Left ventricle myocardium inferior (tissue), 1 donor: ENCODE measurements around the gene LOXL3. TPM values are rescaled to one million over a fixed set of nuclear protein-coding genes. Genes with fewer than 3 reads are reported as not detected.
A peak's percentile ranks its signal among the peaks of the same experiment; 100 is the strongest.

Source experiments
- DNase-seq: peaks from one replicate; pipeline ENCODE4 v3.0.0-alpha.2; 2020
- H3K27ac ChIP-seq: fragments of 200-600 bp; replicated peaks from 2 replicates; pipeline ENCODE4 v1.8.0; 2021
- H3K27me3 ChIP-seq: fragments of 200-600 bp; 2 replicates; pipeline ENCODE4 v1.8.0; 2021; ENCODE audit warnings: low read depth
- H3K36me3 ChIP-seq: fragments of 200-600 bp; 2 replicates; pipeline ENCODE4 v1.8.0; 2021
- H3K4me1 ChIP-seq: fragments of 200-600 bp; 2 replicates; pipeline ENCODE4 v1.8.0; 2021
- H3K4me3 ChIP-seq: fragments of 200-600 bp; 2 replicates; pipeline ENCODE4 v1.8.0; 2021; ENCODE audit warnings: mild to moderate bottlenecking, moderate library complexity
- H3K9me3 ChIP-seq: fragments of 200-600 bp; replicated peaks from 2 replicates; pipeline ENCODE4 v1.8.0; 2021
- CTCF ChIP-seq: fragments of 200-600 bp; IDR thresholded peaks from 2 replicates; pipeline ENCODE4 v1.8.0; 2021; ENCODE audit warnings: antibody characterized with exemption, mild to moderate bottlenecking, borderline replicate concordance
- intact Hi-C: fragments of 100-400 bp; cut with micrococcal nuclease; formaldehyde crosslinking; loops from one replicate; pipeline ENCODE4 v1.11.0; 2022
- total RNA-seq: library from RNA; stranded (reverse); fragmentation: NEBNext Ultra II Directional; extraction: Animal tissue kit (Norgen Biotek cat#: 25700); gene quantifications from one replicate; pipeline ENCODE4 v1.2.1, GENCODE V29; 2021
- donor health status: DM: no; HTN: yes; CAD: no; lungs with severe emphysema.

The LOXL3 gene
- total RNA-seq, 1 donor from 2014 or later, result 4.7 TPM

DNA sequence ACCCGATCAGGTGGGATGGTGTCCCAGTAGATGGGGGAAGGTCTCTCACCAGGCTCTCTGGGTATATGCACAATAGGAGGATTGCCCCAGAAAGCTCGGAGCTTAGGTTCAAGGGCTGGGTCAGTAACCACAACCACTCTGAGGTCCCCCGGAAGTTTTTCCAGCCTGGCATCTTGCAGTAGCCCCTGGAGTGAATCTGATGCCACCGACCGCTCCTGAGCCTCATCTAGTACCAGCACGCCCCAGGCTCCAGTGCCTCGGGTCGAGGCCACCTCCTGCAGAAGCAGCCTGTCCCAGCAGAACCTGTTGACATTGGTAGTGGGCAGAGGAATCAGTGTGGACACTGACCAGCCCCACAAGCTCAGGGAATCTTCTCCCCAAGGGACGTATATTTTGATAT is 29.7 kb downstream of the LOXL3 start:
- intact Hi-C loops, result no loop called here
- H3K9me3 ChIP-seq, result no peaks in the 10 kb centered on the region
- H3K27me3 ChIP-seq, result peaks cover 36% of the 10 kb centered on the region
- DNase-seq, result no peak
- H3K36me3 ChIP-seq, result peaks cover 30% of the 10 kb centered on the region
- no peak for TF ChIP-seq CTCF
- H3K27ac ChIP-seq, result no peak overlapping the region
- H3K4me3 ChIP-seq, result no peak overlapping the region
- H3K4me1 ChIP-seq, result peaks cover 16% of the 10 kb centered on the region

DNA sequence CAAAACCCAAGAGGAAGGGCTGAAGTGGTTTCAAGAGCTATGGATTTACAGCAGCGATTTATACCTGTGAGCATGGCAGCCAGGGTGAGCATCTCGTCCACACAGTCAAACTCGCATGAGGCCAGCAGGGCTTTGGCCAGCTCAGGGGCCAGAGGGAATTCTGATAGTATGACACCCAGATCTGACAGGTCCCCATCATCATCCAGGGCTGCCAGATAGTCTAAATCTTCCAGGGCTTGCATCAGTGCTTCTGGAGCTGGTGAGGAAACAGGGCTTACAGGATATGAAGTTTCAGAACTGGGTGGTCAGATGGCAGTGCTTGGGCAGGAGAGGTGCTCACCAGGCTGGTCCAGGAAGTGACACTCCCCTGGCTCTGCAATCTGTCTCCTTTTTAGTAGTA is 31.2 kb downstream of the LOXL3 start:
- Histone ChIP-seq H3K27ac (no peak overlapping the region), H3K36me3 (peaks cover 21% of the 10 kb centered on the region), H3K27me3 (peaks cover 51% of the 10 kb centered on the region), H3K4me3 (no peak overlapping the region), H3K9me3 (no peaks in the 10 kb centered on the region), H3K4me1 (peaks cover 1% of the 10 kb centered on the region)
- TF ChIP-seq CTCF, result no peak
- DNase-seq, result no peak
- intact Hi-C loops, result no loop called here

DNA sequence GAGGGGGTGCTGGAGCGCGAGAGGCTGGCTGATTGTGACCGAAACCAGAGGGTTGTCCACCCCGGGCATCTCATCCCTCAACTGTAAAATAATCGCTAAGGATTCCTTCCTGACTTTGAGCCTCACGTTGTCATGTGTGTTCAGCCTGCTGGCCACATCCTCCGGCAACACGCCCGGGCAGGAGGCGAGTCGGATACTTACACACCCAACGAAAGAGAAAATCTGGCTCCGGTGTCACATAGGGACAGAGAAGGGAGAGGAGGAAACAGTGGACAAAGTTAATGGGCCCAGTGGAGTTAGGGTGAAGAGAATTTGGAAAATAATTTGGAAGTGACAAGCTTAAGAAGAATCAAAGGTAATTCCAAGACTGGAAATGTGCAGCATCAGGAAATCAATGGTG is 37.1 kb downstream of the LOXL3 start:
- Histone ChIP-seq H3K4me1 (peaks cover 35% of the 10 kb centered on the region), H3K9me3 (no peaks in the 10 kb centered on the region), H3K36me3 (no peaks in the 10 kb centered on the region), H3K27ac (no peak overlapping the region), H3K27me3 (peaks cover 98% of the 10 kb centered on the region), H3K4me3 (peak overlapping the region; percentile 64)
- intact Hi-C loops, result no loop called here
- DNase-seq, result no peak
- no peak for TF ChIP-seq CTCF

- intact Hi-C loops, result no loop called here
- H3K36me3 ChIP-seq, result no peaks in the 10 kb centered on the region
- DNase-seq, result peak; percentile 75
These were observed 37.6 kb downstream of the LOXL3 start for GRCh38 chr2:74515981-74516633.

GRCh38 chr2:74515271-74515980 is 38.3 kb downstream of the LOXL3 start:
- intact Hi-C loops, result no loop called here
- Histone ChIP-seq H3K36me3 (no peaks in the 10 kb centered on the region), H3K4me1 (peaks cover 35% of the 10 kb centered on the region), H3K9me3 (no peaks in the 10 kb centered on the region), H3K27ac (no peak overlapping the region), H3K27me3 (peaks cover 100% of the 10 kb centered on the region), H3K4me3 (peak overlapping the region; percentile 64)
- DNase-seq, result no peak
- TF ChIP-seq CTCF, result no peak

More at GRCh38 chr2:74515981-74516633, 37.6 kb downstream of the LOXL3 start:
- no peak overlapping the region for H3K27ac ChIP-seq
- H3K9me3 ChIP-seq, result no peaks in the 10 kb centered on the region
- H3K4me3 ChIP-seq, result peak overlapping the region; percentile 64
- TF ChIP-seq CTCF, result no peak
- peaks cover 100% of the 10 kb centered on the region for H3K27me3 ChIP-seq
- H3K4me1 ChIP-seq, result peaks cover 35% of the 10 kb centered on the region
